Measurements from ENCODE around the gene SEC14L5.

Gene SEC14L5

GRCh38 chr16:4991754-4992153 is 33.6 kb downstream of the SEC14L5 start:
- Histone ChIP-seq H3F3A (ENCODE audit: control insufficient read depth, insufficient read depth) (no peaks in the 10 kb centered on the region), H3K9me2 (replicated peaks; ENCODE audit: control insufficient read depth, low read length) (no peaks in the 10 kb centered on the region), H3K36me3 (ENCODE audit: control insufficient read depth, low read length) (no peaks in the 10 kb centered on the region), H4K20me1 (ENCODE audit: control insufficient read depth, insufficient read depth, low read depth, low read length) (no peaks in the 10 kb centered on the region), H3K4me1 (ENCODE audit: control insufficient read depth, low read length) (no peaks in the 10 kb centered on the region), H3K4me2 (ENCODE audit: low read length) (no peak overlapping the region), H3K4me3 (ENCODE audit: low read length) (no peak overlapping the region), H3K79me2 (ENCODE audit: control insufficient read depth, low read length) (no peaks in the 10 kb centered on the region), H3K27me3 (ENCODE audit: control insufficient read depth, low read length) (0 out of 2 replicates have a peak, but pooled peaks cover 2% of the 10 kb centered on the region), H3K9me3 (ENCODE audit: control insufficient read depth, insufficient read depth, low read length) (no peaks in the 10 kb centered on the region), H3K27ac (ENCODE audit: low read depth, low read length) (no peak overlapping the region)
- TF ChIP-seq CTCF (IDR thresholded peaks at IDR 0.05; ENCODE audit: low read depth, low read length, poor library complexity, severe bottlenecking) (no peak), EZH2phosphoT487 (IDR thresholded peaks at IDR 0.05; ENCODE audit: borderline replicate concordance, low read length) (no peak)

- TF ChIP-seq CTCF (IDR thresholded peaks at IDR 0.05; ENCODE audit: low read depth, low read length, poor library complexity, severe bottlenecking) (no peak), EZH2phosphoT487 (IDR thresholded peaks at IDR 0.05; ENCODE audit: borderline replicate concordance, low read length) (no peak)
- Histone ChIP-seq H3K79me2 (ENCODE audit: control insufficient read depth, low read length) (no peaks in the 10 kb centered on the region), H3K4me2 (ENCODE audit: low read length) (no peak overlapping the region), H3K9me2 (replicated peaks; ENCODE audit: control insufficient read depth, low read length) (no peaks in the 10 kb centered on the region), H3F3A (ENCODE audit: control insufficient read depth, insufficient read depth) (no peaks in the 10 kb centered on the region), H3K27me3 (ENCODE audit: control insufficient read depth, low read length) (0 out of 2 replicates have a peak, but pooled peaks cover 2% of the 10 kb centered on the region), H3K36me3 (ENCODE audit: control insufficient read depth, low read length) (no peaks in the 10 kb centered on the region), H3K9me3 (ENCODE audit: control insufficient read depth, insufficient read depth, low read length) (no peaks in the 10 kb centered on the region), H3K27ac (ENCODE audit: low read depth, low read length) (no peak overlapping the region), H3K4me3 (ENCODE audit: low read length) (no peak overlapping the region), H3K4me1 (ENCODE audit: control insufficient read depth, low read length) (no peaks in the 10 kb centered on the region), H4K20me1 (ENCODE audit: control insufficient read depth, insufficient read depth, low read depth, low read length) (no peaks in the 10 kb centered on the region)
Observed at GRCh38 chr16:4994719-4995434, 36.7 kb downstream of the SEC14L5 start.

GRCh38 chr16:5000573-5001001 is 42.5 kb downstream of the SEC14L5 start:
- H3K4me3 ChIP-seq (ENCODE audit: low read length), result no peak overlapping the region
- H3K79me2 ChIP-seq (ENCODE audit: control insufficient read depth, low read length), result no peaks in the 10 kb centered on the region
- H3K27ac ChIP-seq (ENCODE audit: low read depth, low read length), result no peak overlapping the region
- no peaks in the 10 kb centered on the region for H3K27me3 ChIP-seq (ENCODE audit: control insufficient read depth, low read length)
- no peak for TF ChIP-seq CTCF (IDR thresholded peaks at IDR 0.05; ENCODE audit: low read depth, low read length, poor library complexity, severe bottlenecking)
- no peak for TF ChIP-seq EZH2phosphoT487 (IDR thresholded peaks at IDR 0.05; ENCODE audit: borderline replicate concordance, low read length)
- H3K4me1 ChIP-seq (ENCODE audit: control insufficient read depth, low read length), result no peaks in the 10 kb centered on the region
- H3F3A ChIP-seq (ENCODE audit: control insufficient read depth, insufficient read depth), result no peaks in the 10 kb centered on the region
- H3K36me3 ChIP-seq (ENCODE audit: control insufficient read depth, low read length), result no peaks in the 10 kb centered on the region
- H4K20me1 ChIP-seq (ENCODE audit: control insufficient read depth, insufficient read depth, low read depth, low read length), result no peaks in the 10 kb centered on the region
- H3K4me2 ChIP-seq (ENCODE audit: low read length), result no peak overlapping the region
- H3K9me2 ChIP-seq (replicated peaks; ENCODE audit: control insufficient read depth, low read length), result no peaks in the 10 kb centered on the region
- no peaks in the 10 kb centered on the region for H3K9me3 ChIP-seq (ENCODE audit: control insufficient read depth, insufficient read depth, low read length)

Measured in DOHH2 (cell line).